ENCODE measurements around the gene LBX2. TPM values are rescaled to one million over a fixed set of nuclear protein-coding genes. Genes with fewer than 3 reads are reported as not detected.

The LBX2 gene
- total and polyA plus RNA-seq, 4 donors = 0.63 to 1.9 (median 1.1) TPM

GRCh38 chr2:74524955-74525716 lies 25.7 kb upstream of the LBX2 start:
- no peak overlapping the region for H3K4me3 ChIP-seq
- peaks cover 0 to 11% (median 3%) of the 10 kb centered on the region in 3 donors for H3K27me3 ChIP-seq (ENCODE audit: control insufficient read depth in 3 of 3, insufficient read depth in 3 of 3, low read length in 2 of 3)
- no peak overlapping the region for H3K9ac ChIP-seq (ENCODE audit: insufficient read depth in 1 of 2, low read length in 2 of 2)
- no peak for TF ChIP-seq CTCF (IDR thresholded peaks at IDR 0.05; ENCODE audit: control extremely low read depth, extremely low read depth)
- H3K9me3 ChIP-seq (ENCODE audit: control insufficient read depth in 4 of 4, insufficient read depth in 3 of 4, low read length in 3 of 4) = no peaks in the 10 kb centered on the region
- no peak for DNase-seq
- H3K36me3 ChIP-seq (ENCODE audit: control insufficient read depth in 4 of 4, insufficient read depth in 4 of 4, low read length in 4 of 4) = peaks cover 9 to 23% (median 21%) of the 10 kb centered on the region in 4 donors
- WGBS, 2 donors = 94 to 97% methylated on average over 10 of the region's 10 CpGs
- H3K27ac ChIP-seq (ENCODE audit: low read depth in 1 of 2, low read length in 1 of 2) = no peak overlapping the region
- peaks cover 6 to 11% (median 7%) of the 10 kb centered on the region in 5 donors for H3K4me1 ChIP-seq (ENCODE audit: control insufficient read depth in 5 of 5, insufficient read depth in 5 of 5, low read length in 5 of 5)
- ATAC-seq (ENCODE audit: insufficient read depth, low FRiP score) = no peak

- ATAC-seq (ENCODE audit: insufficient read depth, low FRiP score) (no peak), DNase-seq (no peak)
- no peak overlapping the region for H3K9ac ChIP-seq (ENCODE audit: insufficient read depth in 1 of 2, low read length in 2 of 2)
- no peak for TF ChIP-seq CTCF (IDR thresholded peaks at IDR 0.05; ENCODE audit: control extremely low read depth, extremely low read depth)
- H3K4me3 ChIP-seq = no peak overlapping the region
- H3K9me3 ChIP-seq (ENCODE audit: control insufficient read depth in 4 of 4, insufficient read depth in 3 of 4, low read length in 3 of 4) = no peaks in the 10 kb centered on the region
- H3K27ac ChIP-seq (ENCODE audit: low read depth in 1 of 2, low read length in 1 of 2) = no peak overlapping the region
- 86 to 96% methylated on average over 9 of the region's 9 CpGs for WGBS, 2 donors
- H3K4me1 ChIP-seq (ENCODE audit: control insufficient read depth in 5 of 5, insufficient read depth in 5 of 5, low read length in 5 of 5) = peaks cover 6 to 11% (median 7%) of the 10 kb centered on the region in 5 donors
- H3K36me3 ChIP-seq (ENCODE audit: control insufficient read depth in 4 of 4, insufficient read depth in 4 of 4, low read length in 4 of 4) = peaks cover 9 to 23% (median 21%) of the 10 kb centered on the region in 4 donors
- H3K27me3 ChIP-seq (ENCODE audit: control insufficient read depth in 3 of 3, insufficient read depth in 3 of 3, low read length in 2 of 3) = peaks cover 0 to 21% (median 14%) of the 10 kb centered on the region in 3 donors
These were observed 24.6 kb upstream of the LBX2 start for GRCh38 chr2:74524005-74524404.

GRCh38 chr2:74522516-74522915 lies 23.1 kb upstream of the LBX2 start:
- Histone ChIP-seq H3K27me3 (ENCODE audit: control insufficient read depth in 3 of 3, insufficient read depth in 3 of 3, low read length in 2 of 3) (peaks cover 3 to 36% (median 29%) of the 10 kb centered on the region in 3 donors), H3K9me3 (ENCODE audit: control insufficient read depth in 4 of 4, insufficient read depth in 3 of 4, low read length in 3 of 4) (no peaks in the 10 kb centered on the region), H3K4me3 (no peak overlapping the region), H3K27ac (ENCODE audit: low read depth in 1 of 2, low read length in 1 of 2) (no peak overlapping the region), H3K9ac (ENCODE audit: insufficient read depth in 1 of 2, low read length in 2 of 2) (no peak overlapping the region), H3K4me1 (ENCODE audit: control insufficient read depth in 5 of 5, insufficient read depth in 5 of 5, low read length in 5 of 5) (no peaks in the 10 kb centered on the region), H3K36me3 (ENCODE audit: control insufficient read depth in 4 of 4, insufficient read depth in 4 of 4, low read length in 4 of 4) (peaks cover 9 to 20% (median 13%) of the 10 kb centered on the region in 4 donors)
- no peak for DNase-seq
- no peak for TF ChIP-seq CTCF (IDR thresholded peaks at IDR 0.05; ENCODE audit: control extremely low read depth, extremely low read depth)
- ATAC-seq (ENCODE audit: insufficient read depth, low FRiP score) = no peak
- 66 to 91% methylated on average over 3 of the region's 3 CpGs for WGBS, 2 donors

Data from lung (tissue), 12 donors.